ENCODE results near the gene KY.

GRCh38 chr3:134663721-134664456 is 13.1 kb upstream of the KY start:
- TF ChIP-seq EP300 (IDR thresholded peaks at IDR 0.05) = no peak
- TF ChIP-seq CTCF (IDR thresholded peaks at IDR 0.05) = no peak
